NB4 (cell line): Measurements from ENCODE around the gene RGS10.
A peak's percentile ranks its signal among the peaks of the same experiment; 100 is the strongest.

Experiments
- DNase-seq: peaks from one replicate; pipeline ENCODE4 v3.0.0; 2010; ENCODE audit warnings: low read depth
- H3K4me3 ChIP-seq: one replicate; pipeline ENCODE4 v1.5.1; 2011; ENCODE audit warnings: mild to moderate bottlenecking, low read depth, low read length, moderate library complexity
- CTCF ChIP-seq: IDR thresholded peaks from one replicate; pipeline ENCODE4 v1.5.1; 2012; ENCODE audit warnings: low read depth, low read length
- MAX ChIP-seq: IDR thresholded peaks from 2 replicates; pipeline ENCODE4 v1.6.1; 2011; ENCODE audit warnings: low read depth, low read length
- MYC ChIP-seq: IDR thresholded peaks from 2 replicates; pipeline ENCODE4 v1.6.1; 2011; ENCODE audit warnings: low read depth, low read length
- POLR2A ChIP-seq: IDR thresholded peaks from 2 replicates; pipeline ENCODE4 v1.6.1; 2011; ENCODE audit warnings: mild to moderate bottlenecking; ENCODE audit not compliant: insufficient read length; ENCODE audit errors: extremely low read depth

The RGS10 gene

GRCh38 chr10:119522747-119523426 lies 19.6 kb downstream of the RGS10 start:
- H3K4me3 ChIP-seq = no peak overlapping the region
- no peak for DNase-seq
- no peak for TF ChIP-seq POLR2A

GRCh38 chr10:119521443-119522204 lies 20.9 kb downstream of the RGS10 start:
- no peak for TF ChIP-seq MAX
- no peak for TF ChIP-seq MYC
- TF ChIP-seq POLR2A = no peak
- TF ChIP-seq CTCF = no peak
- H3K4me3 ChIP-seq = no peak overlapping the region
- DNase-seq = no peak

GRCh38 chr10:119520283-119520682 lies 22.2 kb downstream of the RGS10 start:
- no peak overlapping the region for H3K4me3 ChIP-seq
- TF ChIP-seq CTCF (no peak), MYC (no peak), MAX (no peak), POLR2A (no peak)
- no peak for DNase-seq

GRCh38 chr10:119518936-119519335 lies 23.6 kb downstream of the RGS10 start:
- H3K4me3 ChIP-seq = no peak overlapping the region
- no peak for DNase-seq
- TF ChIP-seq MYC (no peak), POLR2A (no peak), CTCF (no peak), MAX (no peak)

GRCh38 chr10:119518176-119518575 lies 24.3 kb downstream of the RGS10 start:
- no peak overlapping the region for H3K4me3 ChIP-seq
- TF ChIP-seq POLR2A (no peak), MYC (0 out of 2 replicates have a peak, but pooled peaks have one; percentile 31), CTCF (no peak), MAX (no peak)
- DNase-seq = no peak
